NCI-H1436 treated with DMSO at 0.1 percent for 48 hours (cell line): ENCODE results near the gene APOBEC3G.

Source experiments
- DNase-seq: peaks from one replicate; lab custom pipeline; 2025; lab: John Stamatoyannopoulos, UW

The APOBEC3G gene

DNA sequence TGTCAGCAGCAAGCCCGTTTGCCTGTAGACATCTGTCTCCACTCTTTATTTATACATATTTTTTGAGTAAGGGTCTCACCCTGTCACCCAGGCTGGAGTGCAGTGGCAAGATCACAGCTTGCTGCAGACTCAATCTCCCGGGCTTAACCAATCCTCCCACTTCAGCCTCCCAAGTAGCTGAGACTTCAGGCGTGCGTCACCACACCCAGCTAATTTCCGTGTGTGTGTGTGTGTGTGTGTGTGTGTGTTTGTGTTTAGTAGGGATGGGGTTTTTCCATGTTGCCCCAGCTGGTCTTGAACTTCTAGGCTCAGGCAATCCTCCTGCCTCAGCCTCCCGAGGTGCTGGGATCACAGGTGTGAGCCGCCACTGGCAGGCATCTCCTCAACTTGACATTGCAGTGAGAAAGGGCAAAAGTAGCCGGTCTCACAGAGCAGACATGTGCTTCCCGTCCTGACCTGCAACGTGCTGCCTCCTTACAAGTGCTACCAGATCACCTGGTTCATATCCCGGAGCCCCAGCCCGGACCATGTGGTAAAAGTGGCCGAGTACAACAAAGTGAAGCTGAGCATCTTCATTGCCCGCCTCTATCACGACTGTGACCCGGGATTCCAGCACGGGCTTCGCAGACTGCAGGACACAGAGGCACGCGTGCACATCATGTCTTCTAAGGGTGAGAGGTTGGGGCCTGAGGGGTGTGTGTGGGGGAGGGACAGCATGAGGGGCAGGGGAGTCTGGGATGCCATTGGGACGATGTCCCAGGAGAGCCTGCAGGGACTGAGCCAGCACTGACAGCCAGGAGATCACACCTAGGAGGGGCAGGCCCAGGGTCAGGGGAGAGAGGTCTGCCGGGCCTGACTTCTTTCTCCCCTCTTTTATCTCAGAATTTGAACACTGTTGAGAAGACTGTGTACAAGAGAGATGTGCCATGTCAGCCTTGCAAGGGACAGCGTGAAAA lies 14.3 kb downstream of the APOBEC3G start:
- no peak for DNase-seq

DNA sequence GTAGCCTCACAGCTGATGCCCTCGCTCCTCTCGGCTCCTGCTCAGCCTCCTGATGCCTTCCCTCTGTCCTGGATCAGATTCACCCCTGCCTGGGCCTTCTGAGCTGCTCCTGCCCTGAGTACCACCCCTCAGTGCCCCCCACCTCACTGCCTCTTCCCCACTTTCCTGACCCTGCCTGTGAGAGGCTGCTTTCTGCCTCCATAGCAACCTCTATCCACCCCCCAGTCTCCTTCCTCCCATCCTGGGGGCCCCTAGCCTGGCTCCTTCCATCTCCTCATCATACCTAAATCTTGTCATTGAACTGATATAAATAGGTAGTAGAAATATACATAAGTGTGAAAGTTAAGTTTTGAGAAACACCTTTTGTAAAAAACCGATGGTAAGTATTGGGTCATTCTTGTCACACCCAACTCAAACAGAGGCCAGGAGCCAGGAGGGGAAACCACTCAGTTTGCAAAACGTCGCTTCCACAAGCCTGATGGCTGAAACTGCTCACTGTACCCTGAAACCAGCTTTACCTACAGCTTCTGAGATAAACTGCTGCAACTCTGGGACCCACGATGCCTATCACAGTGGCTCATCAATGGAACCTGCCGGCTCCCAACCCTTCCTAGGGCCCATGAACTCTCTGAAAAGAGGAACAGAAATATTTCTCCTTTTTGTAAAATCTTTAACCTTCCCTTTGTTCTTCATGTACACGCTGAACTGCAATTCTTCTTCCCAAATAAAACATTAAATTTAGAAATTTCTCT lies 15.2 kb downstream of the APOBEC3G start:
- no peak for DNase-seq

DNA sequence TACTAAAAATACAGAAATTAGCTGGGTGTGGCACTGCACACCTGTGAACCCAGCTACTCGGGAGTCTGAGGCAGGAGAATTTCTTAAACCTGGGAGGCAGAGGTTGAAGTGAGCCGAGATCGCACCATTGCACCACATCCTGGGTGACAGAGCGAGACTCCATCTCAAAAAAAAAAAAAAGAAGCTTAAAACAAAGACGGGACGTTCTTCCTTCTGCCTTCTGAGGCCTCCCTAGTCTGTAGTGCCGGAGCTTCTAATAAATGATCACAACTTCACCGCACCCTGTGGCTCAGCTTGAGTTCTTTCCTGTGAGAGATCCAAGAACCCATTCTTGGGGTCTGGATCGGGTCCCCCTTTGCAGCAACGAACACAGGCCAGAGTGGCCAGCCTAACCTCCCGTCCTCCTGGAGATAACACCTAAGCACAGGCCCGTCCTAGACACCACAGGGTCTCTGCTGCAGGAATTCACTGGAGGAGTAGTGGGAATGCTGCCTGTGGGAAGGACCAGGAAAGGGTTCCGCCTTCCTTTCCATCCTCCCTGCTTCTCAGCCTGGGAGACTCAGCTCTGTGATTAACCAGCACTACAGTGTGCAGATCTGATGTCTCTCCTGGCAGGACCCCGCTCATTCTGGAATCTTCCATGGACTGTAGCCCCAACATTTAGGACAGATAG lies 17.8 kb downstream of the APOBEC3G start:
- DNase-seq = no peak

- no peak for DNase-seq
These were observed 18.9 kb downstream of the APOBEC3G start for GRCh38 chr22:39095971-39096370.

GRCh38 chr22:39097098-39098020 lies 20.3 kb downstream of the APOBEC3G start, which contains the start of gene APOBEC3H:
APOBEC3H (plus strand) TSS chr22:39097244; CDS start chr22:39100279, 3,035 bp downstream.
- DNase-seq = no peak

DNA sequence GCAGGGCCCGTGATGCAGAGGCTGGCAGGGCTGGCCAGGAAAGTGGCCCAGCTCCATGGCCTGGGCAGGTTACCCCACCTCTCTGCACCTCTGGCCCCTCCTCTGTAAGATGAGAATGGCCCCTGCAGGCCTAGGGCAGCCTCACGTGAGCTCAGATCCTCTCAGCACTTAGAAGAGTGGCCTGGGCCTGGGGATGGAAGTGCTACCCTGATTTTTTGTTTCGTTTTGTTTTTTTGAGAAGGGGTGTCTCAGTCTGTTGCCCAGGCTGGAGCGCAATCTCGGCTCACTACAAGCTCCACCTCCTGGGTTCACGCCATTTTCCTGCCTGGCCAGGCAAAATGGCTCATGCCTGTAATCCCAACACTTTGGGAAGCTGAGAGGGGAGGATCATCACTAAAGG lies 21.0 kb downstream of the APOBEC3G start:
- DNase-seq = no peak

DNA sequence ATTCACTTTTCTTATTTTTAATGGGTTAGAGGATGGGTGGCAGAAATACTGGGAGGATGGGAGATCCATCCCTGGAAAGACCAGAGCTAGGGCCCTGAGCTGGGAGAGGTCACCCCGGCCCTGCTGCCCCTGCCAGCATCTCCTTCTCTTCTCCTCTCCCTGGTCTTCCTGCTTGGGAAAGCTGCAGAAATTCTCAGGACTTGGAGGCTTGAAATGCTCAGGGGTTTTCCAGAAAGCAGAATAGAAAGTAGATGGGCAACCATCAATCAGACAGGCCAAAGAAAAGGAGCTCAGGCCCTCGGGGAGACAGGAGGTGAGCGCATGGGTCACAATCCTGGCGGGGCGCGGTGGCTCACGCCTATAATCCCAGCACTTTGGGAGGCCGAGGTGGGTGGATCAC lies 21.5 kb downstream of the APOBEC3G start:
- no peak for DNase-seq

GRCh38 chr22:39101226-39101625 lies 24.2 kb downstream of the APOBEC3G start:
- DNase-seq = no peak

GRCh38 chr22:39103431-39103830 lies 26.4 kb downstream of the APOBEC3G start:
- no peak for DNase-seq

GRCh38 chr22:39106326-39106725 lies 29.3 kb downstream of the APOBEC3G start:
- DNase-seq = no peak

DNA sequence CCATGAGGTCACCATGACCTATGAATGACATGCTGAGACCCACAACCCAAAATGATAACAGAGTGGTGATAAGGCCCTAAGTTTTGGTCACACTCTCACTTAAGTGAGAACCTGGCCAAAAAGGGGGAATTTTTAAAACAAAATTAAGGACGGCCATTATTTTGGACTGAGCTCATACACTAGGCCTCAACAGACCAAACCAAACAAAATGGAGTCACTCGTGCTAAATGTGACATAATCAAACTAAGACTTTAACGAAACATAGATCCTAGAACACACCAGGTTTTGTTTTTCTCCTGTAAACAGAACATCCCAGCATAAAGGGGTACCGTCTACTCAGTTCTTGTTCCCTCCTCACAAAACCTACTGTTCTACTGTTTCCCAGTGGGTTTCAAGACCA lies 31.4 kb downstream of the APOBEC3G start:
- DNase-seq = no peak

DNA sequence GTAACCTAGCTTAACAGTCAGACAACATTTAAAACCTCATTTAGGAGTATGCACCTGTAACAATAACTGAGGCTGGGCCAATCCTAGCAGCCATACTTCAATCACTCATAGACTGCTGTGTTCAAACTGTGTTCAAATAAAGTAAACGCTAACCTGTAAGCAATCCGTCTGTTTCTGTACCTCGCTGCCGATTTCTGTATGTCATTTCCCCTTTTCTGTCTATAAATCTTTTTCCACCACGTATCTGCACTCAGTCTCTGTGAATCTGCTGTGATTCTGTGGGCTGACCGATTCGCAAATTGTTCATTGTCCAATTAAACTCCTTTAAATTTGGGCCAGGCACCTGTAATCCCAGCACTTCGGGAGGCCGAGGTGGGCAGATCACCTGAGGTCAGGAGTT lies 32.3 kb downstream of the APOBEC3G start:
- DNase-seq = no peak

DNA sequence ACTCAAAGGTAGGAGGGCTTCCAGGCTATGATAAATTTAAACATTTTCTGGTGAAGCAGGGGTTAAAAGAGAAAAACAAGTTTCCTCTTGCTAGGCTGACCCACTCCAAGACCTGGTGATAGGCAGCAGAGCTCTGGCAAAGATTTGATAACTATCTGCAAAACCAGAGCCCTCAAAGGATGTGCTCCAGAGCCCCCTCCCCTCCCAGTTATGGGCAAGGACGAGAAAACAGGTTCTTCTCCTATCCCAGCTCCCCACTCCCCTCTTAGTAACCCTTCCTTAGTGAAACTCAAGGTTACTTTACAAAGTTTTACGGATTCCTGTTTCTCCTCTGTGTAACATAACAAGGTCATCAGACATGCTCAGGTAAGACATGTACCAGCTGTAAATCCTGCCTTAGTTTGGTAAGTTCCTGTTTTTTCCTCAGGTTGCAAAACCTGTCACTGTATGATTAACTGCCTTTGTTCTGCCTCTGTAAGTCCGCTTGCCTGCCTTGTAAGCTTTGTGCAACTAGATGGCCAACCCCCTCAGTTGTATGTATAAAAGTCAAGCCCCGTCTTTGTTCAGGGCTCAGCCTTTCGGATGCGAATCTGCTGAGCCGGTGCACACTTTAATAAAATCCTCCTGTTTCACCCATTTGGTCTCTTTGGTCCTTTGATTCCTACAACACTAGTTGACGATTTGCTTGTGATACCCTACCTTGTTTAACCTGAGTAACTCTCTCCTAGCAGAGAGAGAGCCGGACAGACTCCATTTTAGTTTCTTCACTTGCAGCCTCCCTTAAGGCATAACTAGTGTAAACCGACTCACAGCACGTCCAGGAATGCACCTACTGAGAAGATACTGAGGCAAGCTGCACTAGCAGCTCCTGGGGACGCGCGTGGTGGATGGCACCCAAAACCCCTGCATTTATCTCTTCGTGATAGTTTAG lies 33.8 kb downstream of the APOBEC3G start:
- no peak for DNase-seq

DNA sequence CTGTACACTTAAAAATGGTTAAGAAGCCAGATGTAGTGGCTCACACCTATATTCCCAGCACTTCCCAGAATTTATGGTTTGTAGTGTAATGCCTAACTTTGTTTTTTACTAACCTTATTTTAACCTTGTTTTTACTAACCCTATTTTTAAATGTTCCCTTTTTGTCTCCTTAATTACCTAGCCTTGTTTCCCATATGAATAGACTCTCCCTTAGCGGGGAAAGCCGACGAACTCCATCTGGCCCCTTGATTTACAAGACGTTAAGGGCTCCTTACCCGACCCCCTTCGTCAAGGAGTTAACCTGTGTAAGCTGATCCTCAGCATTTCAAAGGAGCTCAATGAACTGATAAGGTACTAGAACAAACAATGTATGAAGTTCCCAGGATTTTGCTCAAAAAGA lies 37.0 kb downstream of the APOBEC3G start:
- no peak for DNase-seq

GRCh38 chr22:39115570-39115969 lies 38.5 kb downstream of the APOBEC3G start:
- DNase-seq = no peak

DNA sequence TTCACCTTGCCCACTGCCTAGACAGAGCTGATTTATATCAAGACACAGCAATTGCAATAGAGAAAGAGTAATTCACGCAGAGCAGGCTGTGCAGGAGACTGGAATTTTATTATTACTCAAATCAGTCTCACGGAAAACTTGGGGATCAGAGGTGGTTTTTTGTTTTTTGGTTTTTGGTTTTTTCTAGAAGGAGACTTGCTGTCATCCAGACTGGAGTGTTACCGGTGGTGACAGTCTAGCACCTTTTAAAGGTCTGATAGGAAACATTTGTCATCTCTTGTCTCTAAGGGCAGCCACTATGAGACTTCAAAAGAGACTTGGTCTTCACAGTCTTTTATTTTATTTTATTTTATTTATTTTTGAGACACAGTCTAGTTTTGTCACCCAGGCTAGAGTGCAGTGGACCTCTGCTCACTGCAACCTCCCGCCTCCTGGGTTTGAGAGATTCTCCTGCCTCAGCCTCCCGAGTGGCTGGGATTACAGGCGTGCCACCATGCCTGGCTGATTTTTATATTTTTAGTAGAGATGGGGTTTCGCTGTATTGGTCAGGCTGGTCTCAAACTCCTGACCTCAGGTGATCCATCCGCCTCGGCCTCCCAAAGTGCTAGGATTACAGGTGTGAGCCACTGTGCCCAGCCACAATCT lies 39.0 kb downstream of the APOBEC3G start:
- DNase-seq = no peak

DNA sequence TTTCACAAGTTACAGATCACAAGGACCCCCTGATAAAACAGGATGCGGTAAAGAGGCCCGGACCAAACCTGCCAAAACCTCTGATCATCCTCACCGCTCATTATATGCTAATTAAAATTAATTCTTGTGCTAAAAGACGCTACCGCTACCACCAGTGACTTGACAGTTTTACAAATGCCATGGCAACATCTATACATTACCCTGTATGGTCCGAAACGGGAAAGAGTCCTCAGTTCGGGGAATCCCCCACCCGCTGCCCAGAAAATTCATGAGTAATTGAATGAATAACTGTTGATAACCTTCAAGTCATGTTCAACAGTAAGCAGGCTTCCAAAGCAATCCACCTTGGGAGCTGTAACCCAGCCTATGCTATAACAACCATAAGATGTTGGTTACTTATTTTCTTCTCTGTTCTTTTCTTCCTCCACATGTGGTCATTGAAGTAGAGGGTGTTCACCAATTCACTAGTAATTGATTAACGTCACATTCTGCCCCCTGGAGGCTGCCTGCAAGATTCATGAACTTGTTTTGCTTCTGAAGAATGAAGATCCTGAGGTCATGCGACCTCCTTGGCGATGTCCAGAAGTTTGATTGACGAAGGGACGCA lies 40.6 kb downstream of the APOBEC3G start:
- no peak for DNase-seq

DNA sequence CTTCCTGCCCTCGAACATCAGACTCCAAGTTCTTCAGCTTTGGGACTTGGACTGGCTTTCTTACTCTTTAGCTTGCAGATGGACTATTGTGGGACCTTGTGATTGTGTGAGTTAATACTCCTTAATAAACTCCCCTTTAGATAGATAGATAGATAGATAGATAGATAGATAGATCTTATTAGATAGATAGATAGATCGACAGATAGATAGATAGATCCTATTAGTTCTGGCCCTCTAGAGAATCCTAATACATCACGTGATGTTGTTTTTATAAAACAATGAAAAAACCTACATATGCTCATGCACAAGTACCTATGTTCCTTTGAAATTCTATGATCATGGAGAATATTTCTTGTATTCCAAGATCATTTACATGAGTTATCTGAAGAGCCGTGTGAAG lies 43.9 kb downstream of the APOBEC3G start:
- DNase-seq = no peak

GRCh38 chr22:39122772-39123470 lies 45.8 kb downstream of the APOBEC3G start:
- DNase-seq = no peak
